Mucosa of rectum (tissue), 2 donors: Measurements from ENCODE around the gene COLEC11.
A peak's percentile ranks its signal among the peaks of the same experiment; 100 is the strongest.

Source experiments
- H3K27ac ChIP-seq, 2 donors: one replicate each; pipeline ENCODE4 v1.7.0; 2013; ENCODE audit warnings: inconsistent platforms in 2 of 2, low read depth in 2 of 2, low read length in 2 of 2
- H3K27me3 ChIP-seq, 2 donors: one replicate each; pipeline ENCODE4 v1.7.0; 2013; ENCODE audit warnings: low read length in 2 of 2; ENCODE audit not compliant: control insufficient read depth in 2 of 2, insufficient read depth in 2 of 2
- H3K36me3 ChIP-seq, 2 donors: one replicate each; pipeline ENCODE4 v1.7.0; 2013; ENCODE audit warnings: low read length in 2 of 2; ENCODE audit not compliant: control insufficient read depth in 2 of 2, insufficient read depth in 2 of 2
- H3K4me1 ChIP-seq, 2 donors: one replicate each; pipeline ENCODE4 v1.7.0; 2013; ENCODE audit warnings: low read length in 2 of 2, mild to moderate bottlenecking in 1 of 2; ENCODE audit not compliant: control insufficient read depth in 2 of 2, insufficient read depth in 2 of 2
- H3K4me3 ChIP-seq, 2 donors: one replicate each; pipeline ENCODE4 v1.7.0; 2013; ENCODE audit warnings: low read length in 2 of 2
- H3K9ac ChIP-seq, 2 donors: one replicate each; pipeline ENCODE4 v1.7.0; 2013; ENCODE audit warnings: low read length in 2 of 2, low read depth in 1 of 2, mild to moderate bottlenecking in 1 of 2
- H3K9me3 ChIP-seq, 2 donors: one replicate each; pipeline ENCODE4 v1.7.0; 2013; ENCODE audit warnings: low read length in 2 of 2; ENCODE audit not compliant: control insufficient read depth in 2 of 2
- donor health status: healthy.
- donor health status: Normal muscosa, but diverticular disease.

COLEC11 gene

GRCh38 chr2:3644891-3645605 is 50.1 kb downstream of the COLEC11 start:
- no peak overlapping the region for H3K27ac ChIP-seq
- H3K4me3 ChIP-seq: no peak overlapping the region
- H3K9me3 ChIP-seq: no peaks in the 10 kb centered on the region
- H3K27me3 ChIP-seq: no peaks in the 10 kb centered on the region
- H3K9ac ChIP-seq: no peak overlapping the region
- no peaks in the 10 kb centered on the region for H3K4me1 ChIP-seq
- no peaks in the 10 kb centered on the region for H3K36me3 ChIP-seq

- Histone ChIP-seq H3K4me3 (no peak overlapping the region), H3K27me3 (no peaks in the 10 kb centered on the region), H3K4me1 (no peaks in the 10 kb centered on the region), H3K9ac (no peak overlapping the region), H3K9me3 (no peaks in the 10 kb centered on the region), H3K36me3 (no peaks in the 10 kb centered on the region), H3K27ac (no peak overlapping the region)
Observed at GRCh38 chr2:3645745-3646389, 51.0 kb downstream of the COLEC11 start.

DNA sequence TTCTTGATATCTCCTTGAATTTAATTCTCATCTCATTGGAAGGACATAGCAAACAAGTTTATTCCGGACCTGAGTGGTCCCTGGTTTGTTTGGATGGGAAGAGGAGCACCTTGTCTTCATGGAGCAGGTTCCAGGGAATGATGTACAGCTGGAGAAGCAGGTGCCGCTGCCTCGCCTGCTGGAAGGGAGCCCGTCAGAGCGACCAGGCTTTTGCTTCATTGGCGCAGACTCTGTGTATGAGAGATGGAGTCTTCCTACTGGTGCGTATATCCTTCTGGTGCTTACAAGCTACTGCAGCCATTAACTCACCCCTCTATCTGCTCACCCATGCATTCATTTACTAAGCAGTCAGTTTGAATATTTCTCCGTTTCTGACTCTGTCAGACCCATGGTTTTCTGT is 51.5 kb downstream of the COLEC11 start:
- H3K36me3 ChIP-seq: no peaks in the 10 kb centered on the region
- H3K4me3 ChIP-seq: no peak overlapping the region
- H3K27ac ChIP-seq: no peak overlapping the region
- H3K9ac ChIP-seq: no peak overlapping the region
- no peaks in the 10 kb centered on the region for H3K9me3 ChIP-seq
- no peaks in the 10 kb centered on the region for H3K27me3 ChIP-seq
- peaks cover 0 to 2% of the 10 kb centered on the region in 2 donors for H3K4me1 ChIP-seq

DNA sequence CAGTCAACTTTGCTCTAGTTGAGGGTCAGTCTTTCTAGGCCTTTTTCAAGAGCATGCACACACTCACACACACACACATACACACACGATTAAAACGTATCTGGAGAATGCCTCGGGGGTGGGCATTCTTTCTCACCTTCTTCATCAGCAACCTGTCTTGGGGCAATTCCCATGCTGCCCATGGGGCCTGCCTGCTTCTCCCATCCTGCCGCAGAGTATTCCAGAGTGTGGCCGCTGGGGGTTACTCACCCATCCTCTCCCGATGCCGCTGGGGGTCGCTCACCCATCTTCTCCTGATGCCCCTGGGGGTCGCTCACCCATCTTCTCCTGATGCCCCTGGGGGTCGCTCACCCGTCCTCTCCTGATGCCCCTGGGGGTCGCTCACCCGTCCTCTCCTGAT is 52.3 kb downstream of the COLEC11 start:
- Histone ChIP-seq H3K9me3 (no peaks in the 10 kb centered on the region), H3K27ac (no peak overlapping the region), H3K36me3 (no peaks in the 10 kb centered on the region), H3K4me3 (no peak overlapping the region), H3K27me3 (peaks cover 0 to 5% of the 10 kb centered on the region in 2 donors), H3K4me1 (peaks cover 4 to 6% of the 10 kb centered on the region in 2 donors), H3K9ac (no peak overlapping the region)

- peaks cover 0 to 5% of the 10 kb centered on the region in 2 donors for H3K27me3 ChIP-seq
- no peak overlapping the region for H3K9ac ChIP-seq
- H3K4me3 ChIP-seq: no peak overlapping the region
Observed at GRCh38 chr2:3647831-3648651, 53.1 kb downstream of the COLEC11 start.

GRCh38 chr2:3648652-3649177 is 53.8 kb downstream of the COLEC11 start:
- H3K4me3 ChIP-seq: no peak overlapping the region
- H3K27me3 ChIP-seq: peaks cover 0 to 5% of the 10 kb centered on the region in 2 donors
- no peak overlapping the region for H3K27ac ChIP-seq
- no peaks in the 10 kb centered on the region for H3K9me3 ChIP-seq
- H3K36me3 ChIP-seq: no peaks in the 10 kb centered on the region
- H3K4me1 ChIP-seq: peaks cover 4 to 6% of the 10 kb centered on the region in 2 donors
- no peak overlapping the region for H3K9ac ChIP-seq

More at GRCh38 chr2:3647831-3648651, 53.1 kb downstream of the COLEC11 start:
- H3K4me1 ChIP-seq: peaks cover 4 to 6% of the 10 kb centered on the region in 2 donors
- no peaks in the 10 kb centered on the region for H3K9me3 ChIP-seq
- no peaks in the 10 kb centered on the region for H3K36me3 ChIP-seq
- H3K27ac ChIP-seq: no peak overlapping the region

- Histone ChIP-seq H3K36me3 (no peaks in the 10 kb centered on the region), H3K9ac (no peak overlapping the region)
Observed at GRCh38 chr2:3649581-3649980, 54.7 kb downstream of the COLEC11 start.

GRCh38 chr2:3650140-3650920 is 55.4 kb downstream of the COLEC11 start:
- no peaks in the 10 kb centered on the region for H3K36me3 ChIP-seq
- H3K4me3 ChIP-seq: no peak overlapping the region
- H3K9ac ChIP-seq: peak overlapping the region in 1 of 2 donors; percentile 9
- H3K27ac ChIP-seq: no peak overlapping the region
- H3K9me3 ChIP-seq: no peaks in the 10 kb centered on the region
- H3K27me3 ChIP-seq: peaks cover 0 to 5% of the 10 kb centered on the region in 2 donors
- peaks cover 4 to 6% of the 10 kb centered on the region in 2 donors for H3K4me1 ChIP-seq

More at GRCh38 chr2:3649581-3649980, 54.7 kb downstream of the COLEC11 start:
- Histone ChIP-seq H3K27ac (no peak overlapping the region), H3K27me3 (peaks cover 0 to 5% of the 10 kb centered on the region in 2 donors), H3K4me3 (no peak overlapping the region), H3K4me1 (peaks cover 4 to 6% of the 10 kb centered on the region in 2 donors), H3K9me3 (no peaks in the 10 kb centered on the region)
